ENCODE results near the gene ETAA1.

ETAA1 gene

GRCh38 chr2:67436221-67436620, 39.1 kb downstream of the ETAA1 start:
- POLR2A ChIA-PET: no interaction called here
- WGBS (ENCODE audit: insufficient coverage): 90% methylated on average over 4 of the region's 4 CpGs
- no peaks in the 10 kb centered on the region for H3K27me3 ChIP-seq (replicated peaks in 2 of 5; ENCODE audit: control insufficient read depth in 4 of 5, insufficient read depth in 5 of 5, low read length in 4 of 5)
- no peaks in the 10 kb centered on the region for H3K4me1 ChIP-seq (ENCODE audit: control extremely low read depth in 1 of 4, control insufficient read depth in 4 of 4, insufficient read depth in 4 of 4, low read length in 3 of 4)
- H3K4me3 ChIP-seq (ENCODE audit: control insufficient read depth in 1 of 7, extremely low read depth in 1 of 7, insufficient read depth in 4 of 7, low read depth in 2 of 7, low read length in 6 of 7): no peak overlapping the region
- no peak overlapping the region for H3K27ac ChIP-seq (ENCODE audit: insufficient read depth in 1 of 2, low read depth in 1 of 2, low read length in 2 of 2, poor library complexity in 1 of 2, severe bottlenecking in 2 of 2)
- no peaks in the 10 kb centered on the region for H3K9me3 ChIP-seq (ENCODE audit: control extremely low read depth in 1 of 5, control insufficient read depth in 4 of 5, insufficient read depth in 2 of 5, low read depth in 1 of 5, low read length in 4 of 5)
- H3K36me3 ChIP-seq (ENCODE audit: control insufficient read depth in 4 of 4, insufficient read depth in 4 of 4, low read length in 3 of 4): no peaks in the 10 kb centered on the region
- no peak for DNase-seq
- CTCF ChIA-PET: no interaction called here

- ChIA-PET CTCF (no interaction called here), POLR2A (no interaction called here)
- H3K4me1 ChIP-seq (ENCODE audit: control extremely low read depth in 1 of 4, control insufficient read depth in 4 of 4, insufficient read depth in 4 of 4, low read length in 3 of 4): no peaks in the 10 kb centered on the region
- no peaks in the 10 kb centered on the region for H3K27me3 ChIP-seq (replicated peaks in 2 of 5; ENCODE audit: control insufficient read depth in 4 of 5, insufficient read depth in 5 of 5, low read length in 4 of 5)
- H3K9me3 ChIP-seq (ENCODE audit: control extremely low read depth in 1 of 5, control insufficient read depth in 4 of 5, insufficient read depth in 2 of 5, low read depth in 1 of 5, low read length in 4 of 5): no peaks in the 10 kb centered on the region
- no peak overlapping the region for H3K4me3 ChIP-seq (ENCODE audit: control insufficient read depth in 1 of 7, extremely low read depth in 1 of 7, insufficient read depth in 4 of 7, low read depth in 2 of 7, low read length in 6 of 7)
- no peaks in the 10 kb centered on the region for H3K36me3 ChIP-seq (ENCODE audit: control insufficient read depth in 4 of 4, insufficient read depth in 4 of 4, low read length in 3 of 4)
- no peak overlapping the region for H3K27ac ChIP-seq (ENCODE audit: insufficient read depth in 1 of 2, low read depth in 1 of 2, low read length in 2 of 2, poor library complexity in 1 of 2, severe bottlenecking in 2 of 2)
- DNase-seq: no peak
- WGBS (ENCODE audit: insufficient coverage): 100% methylated on average over 1 of the region's 1 CpG
Observed at GRCh38 chr2:67437114-67437513, 40.0 kb downstream of the ETAA1 start.

- no peaks in the 10 kb centered on the region for H3K27me3 ChIP-seq (replicated peaks in 2 of 5; ENCODE audit: control insufficient read depth in 4 of 5, insufficient read depth in 5 of 5, low read length in 4 of 5)
- no peaks in the 10 kb centered on the region for H3K36me3 ChIP-seq (ENCODE audit: control insufficient read depth in 4 of 4, insufficient read depth in 4 of 4, low read length in 3 of 4)
- H3K9me3 ChIP-seq (ENCODE audit: control extremely low read depth in 1 of 5, control insufficient read depth in 4 of 5, insufficient read depth in 2 of 5, low read depth in 1 of 5, low read length in 4 of 5): no peaks in the 10 kb centered on the region
- 100% methylated on average over 1 of the region's 2 CpGs for WGBS (ENCODE audit: insufficient coverage)
- H3K4me3 ChIP-seq (ENCODE audit: control insufficient read depth in 1 of 7, extremely low read depth in 1 of 7, insufficient read depth in 4 of 7, low read depth in 2 of 7, low read length in 6 of 7): no peak overlapping the region
- no peaks in the 10 kb centered on the region for H3K4me1 ChIP-seq (ENCODE audit: control extremely low read depth in 1 of 4, control insufficient read depth in 4 of 4, insufficient read depth in 4 of 4, low read length in 3 of 4)
- H3K27ac ChIP-seq (ENCODE audit: insufficient read depth in 1 of 2, low read depth in 1 of 2, low read length in 2 of 2, poor library complexity in 1 of 2, severe bottlenecking in 2 of 2): no peak overlapping the region
- POLR2A ChIA-PET: no interaction called here
- no peak for DNase-seq
- CTCF ChIA-PET: no interaction called here
Observed at GRCh38 chr2:67438337-67438736, 41.2 kb downstream of the ETAA1 start.

GRCh38 chr2:67445652-67446268, 48.6 kb downstream of the ETAA1 start:
- ChIA-PET POLR2A (no interaction called here), CTCF (no interaction called here)
- H3K27ac ChIP-seq (ENCODE audit: insufficient read depth in 1 of 2, low read depth in 1 of 2, low read length in 2 of 2, poor library complexity in 1 of 2, severe bottlenecking in 2 of 2): no peak overlapping the region
- 96% methylated on average over 3 of the region's 5 CpGs for WGBS (ENCODE audit: insufficient coverage)
- no peak overlapping the region for H3K4me3 ChIP-seq (ENCODE audit: control insufficient read depth in 1 of 7, extremely low read depth in 1 of 7, insufficient read depth in 4 of 7, low read depth in 2 of 7, low read length in 6 of 7)
- H3K36me3 ChIP-seq (ENCODE audit: control insufficient read depth in 4 of 4, insufficient read depth in 4 of 4, low read length in 3 of 4): no peaks in the 10 kb centered on the region
- no peaks in the 10 kb centered on the region for H3K4me1 ChIP-seq (ENCODE audit: control extremely low read depth in 1 of 4, control insufficient read depth in 4 of 4, insufficient read depth in 4 of 4, low read length in 3 of 4)
- H3K9me3 ChIP-seq (ENCODE audit: control extremely low read depth in 1 of 5, control insufficient read depth in 4 of 5, insufficient read depth in 2 of 5, low read depth in 1 of 5, low read length in 4 of 5): peaks cover 0 to 2% (median 0%) of the 10 kb centered on the region in 5 experiments
- DNase-seq: no peak
- no peaks in the 10 kb centered on the region for H3K27me3 ChIP-seq (replicated peaks in 2 of 5; ENCODE audit: control insufficient read depth in 4 of 5, insufficient read depth in 5 of 5, low read length in 4 of 5)

- ChIA-PET CTCF (no interaction called here), POLR2A (no interaction called here)
- peaks cover 0 to 2% (median 0%) of the 10 kb centered on the region in 5 experiments for H3K9me3 ChIP-seq (ENCODE audit: control extremely low read depth in 1 of 5, control insufficient read depth in 4 of 5, insufficient read depth in 2 of 5, low read depth in 1 of 5, low read length in 4 of 5)
- no peak overlapping the region for H3K27ac ChIP-seq (ENCODE audit: insufficient read depth in 1 of 2, low read depth in 1 of 2, low read length in 2 of 2, poor library complexity in 1 of 2, severe bottlenecking in 2 of 2)
- WGBS (ENCODE audit: insufficient coverage): 100% methylated on average over 2 of the region's 2 CpGs
- no peak for DNase-seq
- no peaks in the 10 kb centered on the region for H3K36me3 ChIP-seq (ENCODE audit: control insufficient read depth in 4 of 4, insufficient read depth in 4 of 4, low read length in 3 of 4)
- H3K27me3 ChIP-seq (replicated peaks in 2 of 5; ENCODE audit: control insufficient read depth in 4 of 5, insufficient read depth in 5 of 5, low read length in 4 of 5): no peaks in the 10 kb centered on the region
- H3K4me3 ChIP-seq (ENCODE audit: control insufficient read depth in 1 of 7, extremely low read depth in 1 of 7, insufficient read depth in 4 of 7, low read depth in 2 of 7, low read length in 6 of 7): no peak overlapping the region
- no peaks in the 10 kb centered on the region for H3K4me1 ChIP-seq (ENCODE audit: control extremely low read depth in 1 of 4, control insufficient read depth in 4 of 4, insufficient read depth in 4 of 4, low read length in 3 of 4)
Observed at GRCh38 chr2:67446491-67446911, 49.4 kb downstream of the ETAA1 start.

- no peaks in the 10 kb centered on the region for H3K36me3 ChIP-seq (ENCODE audit: control insufficient read depth in 4 of 4, insufficient read depth in 4 of 4, low read length in 3 of 4)
- H3K4me1 ChIP-seq (ENCODE audit: control extremely low read depth in 1 of 4, control insufficient read depth in 4 of 4, insufficient read depth in 4 of 4, low read length in 3 of 4): no peaks in the 10 kb centered on the region
- no CpG with 5 or more reads among the region's 1 CpG for WGBS (ENCODE audit: insufficient coverage)
- DNase-seq: no peak
- no peak overlapping the region for H3K27ac ChIP-seq (ENCODE audit: insufficient read depth in 1 of 2, low read depth in 1 of 2, low read length in 2 of 2, poor library complexity in 1 of 2, severe bottlenecking in 2 of 2)
- H3K27me3 ChIP-seq (replicated peaks in 2 of 5; ENCODE audit: control insufficient read depth in 4 of 5, insufficient read depth in 5 of 5, low read length in 4 of 5): no peaks in the 10 kb centered on the region
- H3K9me3 ChIP-seq (ENCODE audit: control extremely low read depth in 1 of 5, control insufficient read depth in 4 of 5, insufficient read depth in 2 of 5, low read depth in 1 of 5, low read length in 4 of 5): peaks cover 0 to 1% (median 0%) of the 10 kb centered on the region in 5 experiments
- CTCF ChIA-PET: no interaction called here
- POLR2A ChIA-PET: no interaction called here
- no peak overlapping the region for H3K4me3 ChIP-seq (ENCODE audit: control insufficient read depth in 1 of 7, extremely low read depth in 1 of 7, insufficient read depth in 4 of 7, low read depth in 2 of 7, low read length in 6 of 7)
Observed at GRCh38 chr2:67448648-67449047, 51.5 kb downstream of the ETAA1 start.

GRCh38 chr2:67451086-67451832, 54.1 kb downstream of the ETAA1 start:
- Histone ChIP-seq H3K4me1 (ENCODE audit: control extremely low read depth in 1 of 4, control insufficient read depth in 4 of 4, insufficient read depth in 4 of 4, low read length in 3 of 4) (no peaks in the 10 kb centered on the region), H3K27ac (ENCODE audit: insufficient read depth in 1 of 2, low read depth in 1 of 2, low read length in 2 of 2, poor library complexity in 1 of 2, severe bottlenecking in 2 of 2) (no peak overlapping the region), H3K4me3 (ENCODE audit: control insufficient read depth in 1 of 7, extremely low read depth in 1 of 7, insufficient read depth in 4 of 7, low read depth in 2 of 7, low read length in 6 of 7) (no peak overlapping the region), H3K36me3 (ENCODE audit: control insufficient read depth in 4 of 4, insufficient read depth in 4 of 4, low read length in 3 of 4) (no peaks in the 10 kb centered on the region), H3K27me3 (replicated peaks in 2 of 5; ENCODE audit: control insufficient read depth in 4 of 5, insufficient read depth in 5 of 5, low read length in 4 of 5) (no peaks in the 10 kb centered on the region), H3K9me3 (ENCODE audit: control extremely low read depth in 1 of 5, control insufficient read depth in 4 of 5, insufficient read depth in 2 of 5, low read depth in 1 of 5, low read length in 4 of 5) (no peaks in the 10 kb centered on the region)
- POLR2A ChIA-PET: no interaction called here
- DNase-seq: no peak
- WGBS (ENCODE audit: insufficient coverage): 62% methylated on average over 3 of the region's 7 CpGs
- CTCF ChIA-PET: no interaction called here

Data from common myeloid progenitor, CD34-positive (primary cell).